D721Med (cell line): ENCODE data around the gene PWWP3B.
"Not testable (repeated sequence)": the region's sequence is repeated elsewhere in the genome, so short reads cannot be mapped to it uniquely, and the experiment has no call there.

Source experiments
- DNase-seq: peaks from one replicate; pipeline ENCODE4 v3.0.0; 2011; ENCODE audit warnings: low spot score; ENCODE audit not compliant: insufficient read length
- FAIRE-seq: peaks from 2 replicates; lab custom pipeline; 2011; peaks lifted over from hg19 to GRCh38; lab: Jason Lieb, UNC
- CTCF ChIP-seq: IDR thresholded peaks from 2 replicates; pipeline ENCODE4 v1.5.1; 2012; ENCODE audit warnings: mild to moderate bottlenecking, control low read depth; ENCODE audit not compliant: insufficient read depth; ENCODE audit errors: missing control alignments

The PWWP3B gene

GRCh38 chrX:106177106-106177981, 9.2 kb downstream of the PWWP3B start:
- TF ChIP-seq CTCF = no peak
- no peak for DNase-seq
- FAIRE-seq = no peak

- no peak for FAIRE-seq
- DNase-seq = no peak
Observed at GRCh38 chrX:106177982-106178321, 9.8 kb downstream of the PWWP3B start.

GRCh38 chrX:106178826-106179225, 10.7 kb downstream of the PWWP3B start:
- DNase-seq = no peak
- no peak for FAIRE-seq
- TF ChIP-seq CTCF = no peak

More at GRCh38 chrX:106177982-106178321, 9.8 kb downstream of the PWWP3B start:
- TF ChIP-seq CTCF = no peak

- FAIRE-seq, DNase-seq: not testable (repeated sequence)
Observed at GRCh38 chrX:106183685-106184084, 15.6 kb downstream of the PWWP3B start.

- DNase-seq (no peak), FAIRE-seq (no peak)
- no peak for TF ChIP-seq CTCF
Observed at GRCh38 chrX:106201502-106202178, 33.5 kb downstream of the PWWP3B start.

- TF ChIP-seq CTCF = no peak
- DNase-seq (no peak), FAIRE-seq (no peak)
Observed at GRCh38 chrX:106203315-106203714, 35.2 kb downstream of the PWWP3B start.

GRCh38 chrX:106208154-106208553, 40.0 kb downstream of the PWWP3B start:
- no peak for DNase-seq
- no peak for FAIRE-seq
- no peak for TF ChIP-seq CTCF
